ENCODE measurements around the gene SRPRA.

The SRPRA gene

DNA sequence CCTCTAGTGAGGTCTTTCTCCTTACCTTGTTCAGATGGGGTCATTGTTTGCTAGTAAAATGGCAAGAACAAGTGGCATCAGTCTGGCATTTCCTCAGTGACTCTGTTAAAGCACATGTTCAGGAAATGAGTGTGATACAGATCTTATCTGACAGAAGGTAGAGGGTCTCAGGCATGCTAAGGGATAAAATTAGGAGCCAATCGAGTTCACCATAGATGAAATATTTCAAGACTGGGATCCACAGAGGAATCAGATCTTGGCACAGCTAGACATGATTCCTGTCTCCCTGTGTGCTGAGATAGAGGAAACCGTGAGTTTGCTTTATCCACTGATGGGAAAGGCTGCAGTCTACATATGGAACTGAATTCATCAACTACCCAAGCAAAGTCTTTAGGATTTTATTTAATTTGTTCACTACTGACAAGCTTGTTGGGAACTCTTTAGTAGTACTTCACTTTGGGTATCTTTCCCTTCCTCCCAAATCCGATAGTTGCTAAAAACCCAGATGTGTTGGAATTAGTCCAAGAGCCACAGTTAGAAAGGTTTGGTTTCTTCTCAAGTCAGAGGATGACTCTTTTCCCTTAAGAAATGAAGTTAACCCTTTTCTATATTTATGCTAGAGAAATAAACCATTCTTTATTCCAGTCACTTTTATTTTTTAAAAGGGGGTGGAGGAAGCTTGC lies 38.7 kb downstream of the SRPRA start:
- no peak for DNase-seq (ENCODE audit: low read depth in 2 of 2)

DNA sequence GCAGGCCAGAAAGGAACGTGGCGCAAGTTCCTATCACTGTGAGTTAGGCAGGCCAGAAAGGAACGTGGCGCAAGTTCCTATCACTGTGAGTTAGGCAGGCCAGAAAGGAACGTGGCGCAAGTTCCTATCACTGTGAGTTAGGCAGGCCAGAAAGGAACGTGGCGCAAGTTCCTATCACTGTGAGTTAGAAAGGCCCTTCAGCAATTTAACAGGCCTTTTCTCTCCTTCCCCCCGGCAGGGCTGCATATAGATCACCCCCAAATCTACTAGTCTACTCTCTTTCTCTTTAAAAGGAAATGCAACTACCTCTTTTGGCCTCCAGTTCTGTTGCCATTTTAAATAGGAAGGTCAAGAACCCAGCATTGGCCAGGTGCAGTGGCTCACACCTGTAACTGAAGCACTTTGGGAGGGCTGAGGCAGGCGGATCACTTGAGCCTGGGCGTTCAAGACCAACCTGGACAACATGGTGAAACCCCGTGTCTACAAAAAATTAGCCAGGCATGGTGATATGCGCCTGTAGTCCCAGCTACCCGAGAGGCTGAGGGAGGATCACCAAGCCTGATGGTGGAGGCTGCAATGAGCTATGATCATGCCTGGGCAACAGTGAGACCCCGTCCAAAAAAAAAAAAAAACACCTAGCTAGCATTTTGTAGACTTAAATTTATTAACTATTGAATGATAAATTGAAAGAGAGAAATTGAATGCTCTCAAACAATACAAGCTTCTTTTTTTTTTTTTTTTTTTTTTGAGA lies 42.2 kb downstream of the SRPRA start:
- DNase-seq (ENCODE audit: low read depth in 2 of 2): no peak

DNA sequence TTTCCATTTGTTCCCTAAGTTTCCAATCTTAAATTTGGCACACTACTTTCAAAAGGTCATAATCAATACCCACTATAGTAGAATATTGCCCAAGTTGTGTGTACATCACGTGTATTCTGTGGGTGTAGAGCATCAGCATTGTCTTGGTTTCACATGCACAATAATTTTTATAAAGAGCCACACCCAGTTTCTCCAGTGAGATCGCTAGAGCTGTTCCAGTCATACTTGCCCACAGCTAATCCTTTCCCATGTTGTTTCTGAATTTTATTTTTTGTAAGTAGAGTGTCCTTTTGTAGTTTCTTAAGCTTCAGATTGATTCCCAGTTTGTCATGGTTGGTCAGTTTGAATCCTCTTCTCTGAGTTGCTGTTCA lies 43.4 kb downstream of the SRPRA start:
- no peak for DNase-seq (ENCODE audit: low read depth in 2 of 2)

DNA sequence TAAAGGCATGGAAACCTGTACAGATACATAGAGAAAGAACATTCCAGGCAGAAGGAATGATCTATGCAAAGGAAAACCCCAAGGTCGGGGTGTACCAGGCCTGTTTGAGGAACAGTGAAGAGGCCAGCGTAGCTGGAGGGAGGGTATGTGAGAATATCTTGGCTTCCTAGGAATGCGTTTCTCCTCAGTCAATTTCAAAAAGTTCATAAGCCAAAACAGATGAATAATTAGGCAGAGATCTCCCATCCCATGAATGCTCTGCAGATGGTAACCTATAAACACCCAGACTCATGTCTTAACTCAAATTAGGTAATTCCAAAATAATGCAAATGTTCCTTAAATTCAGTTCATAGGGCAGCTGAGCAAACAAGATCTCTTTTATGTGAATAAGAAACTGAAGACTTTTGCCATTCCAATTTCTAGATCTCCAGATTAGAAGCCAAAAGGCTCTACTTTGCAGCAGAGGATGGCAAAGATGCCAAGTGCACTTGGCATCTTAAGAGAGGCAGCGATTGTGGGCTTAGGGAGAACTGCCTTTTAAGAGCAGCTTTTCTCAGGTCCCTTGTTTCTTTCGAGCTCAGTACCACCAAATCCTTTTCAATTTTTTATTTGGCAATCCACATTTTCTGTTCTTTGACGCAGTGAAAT lies 43.9 kb downstream of the SRPRA start:
- no peak for DNase-seq (ENCODE audit: low read depth in 2 of 2)

DNA sequence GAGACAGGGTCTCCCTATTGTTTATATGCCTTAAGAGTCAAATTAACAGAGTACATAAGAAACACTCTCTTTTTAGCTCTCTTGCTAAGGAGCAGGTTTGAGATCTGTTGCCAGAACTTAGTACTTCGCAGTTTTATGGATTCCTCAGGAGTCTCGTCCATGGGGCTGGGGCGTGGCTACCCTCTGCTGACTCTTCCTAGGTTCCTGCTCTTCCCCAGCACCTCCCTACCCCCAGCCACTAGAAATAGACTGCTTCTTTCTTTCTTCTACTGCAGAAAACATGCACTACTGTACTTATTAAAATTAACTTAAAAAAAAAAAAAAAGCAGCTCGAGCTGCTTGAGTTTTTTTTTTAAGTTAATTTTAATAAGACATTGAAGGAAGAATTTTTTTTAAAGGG lies 49.1 kb downstream of the SRPRA start:
- no peak for DNase-seq (ENCODE audit: low read depth in 2 of 2)

DNA sequence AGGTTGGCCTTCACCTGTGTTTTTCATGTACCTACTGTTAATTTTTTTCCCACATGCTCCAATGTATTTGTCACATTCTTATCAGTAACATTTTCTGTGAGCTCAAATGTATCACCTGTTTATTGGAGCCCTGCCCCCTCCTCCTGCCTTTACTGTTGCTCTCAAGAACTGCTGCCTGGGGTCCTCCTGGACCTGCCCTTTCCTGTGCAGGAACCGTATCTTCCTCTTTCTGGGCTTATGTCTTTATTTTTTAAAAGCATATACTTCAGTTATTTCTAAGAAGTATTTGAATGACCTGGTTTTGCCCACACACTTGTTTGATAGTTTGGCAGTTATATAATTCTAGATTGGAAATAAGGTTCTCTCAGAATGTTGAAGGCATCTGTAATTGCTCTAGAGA lies 51.2 kb downstream of the SRPRA start:
- no peak for DNase-seq (ENCODE audit: low read depth in 2 of 2)

DNA sequence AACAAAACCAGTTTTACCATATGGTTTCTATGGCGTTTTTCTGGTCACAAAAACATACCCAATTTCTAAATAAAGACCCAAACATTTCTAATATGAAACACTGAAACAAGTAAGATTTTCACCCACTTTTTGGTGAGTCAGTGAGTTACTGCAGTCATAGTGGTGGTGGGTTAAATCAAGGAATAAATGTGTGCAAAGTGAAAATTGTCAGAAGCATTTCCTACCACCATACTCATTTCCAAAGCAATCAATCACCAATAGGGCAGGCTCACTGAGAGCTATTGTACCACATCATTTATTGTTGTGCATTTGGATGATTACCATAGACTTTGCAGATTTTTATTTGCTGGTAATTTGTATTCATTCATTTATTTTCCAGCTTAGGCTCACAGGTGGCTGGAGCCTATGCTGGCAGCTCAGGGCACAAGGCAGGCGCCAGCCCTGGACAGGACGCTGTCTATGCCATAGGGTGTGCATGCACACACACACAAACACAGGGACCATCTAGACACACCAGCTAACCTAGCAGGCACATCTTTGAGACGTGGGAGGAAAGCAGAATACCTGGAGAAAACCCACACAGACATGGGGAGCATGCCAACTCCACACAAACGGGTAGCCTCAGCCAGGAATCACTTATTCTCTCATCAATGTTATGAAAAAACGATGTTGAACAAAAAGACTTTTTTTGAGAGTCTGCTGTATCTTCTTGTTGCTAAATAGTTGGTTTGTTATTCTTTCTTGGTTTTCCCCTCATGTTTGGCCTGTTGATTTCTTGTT lies 52.0 kb downstream of the SRPRA start:
- no peak for DNase-seq (ENCODE audit: low read depth in 2 of 2)

DNA sequence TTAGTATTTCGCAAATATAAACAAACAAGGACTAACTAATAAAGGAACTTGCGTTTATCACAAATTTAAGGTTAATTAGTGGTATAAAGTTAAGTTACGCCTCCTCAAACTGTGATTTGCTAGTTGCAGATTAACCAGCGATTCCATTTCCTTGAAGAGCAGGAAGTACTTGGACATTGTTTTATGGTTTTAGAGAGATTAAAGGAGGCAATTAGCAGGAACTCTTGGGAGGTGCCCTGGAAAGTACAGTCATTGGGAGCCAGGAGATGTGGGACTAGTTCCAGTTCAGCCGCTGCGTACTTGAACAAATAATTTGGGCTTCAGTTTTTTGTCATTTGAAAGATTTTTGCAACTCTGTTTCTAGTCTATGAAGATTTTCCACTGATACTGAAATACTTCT lies 53.9 kb downstream of the SRPRA start:
- no peak for DNase-seq (ENCODE audit: low read depth in 2 of 2)

DNA sequence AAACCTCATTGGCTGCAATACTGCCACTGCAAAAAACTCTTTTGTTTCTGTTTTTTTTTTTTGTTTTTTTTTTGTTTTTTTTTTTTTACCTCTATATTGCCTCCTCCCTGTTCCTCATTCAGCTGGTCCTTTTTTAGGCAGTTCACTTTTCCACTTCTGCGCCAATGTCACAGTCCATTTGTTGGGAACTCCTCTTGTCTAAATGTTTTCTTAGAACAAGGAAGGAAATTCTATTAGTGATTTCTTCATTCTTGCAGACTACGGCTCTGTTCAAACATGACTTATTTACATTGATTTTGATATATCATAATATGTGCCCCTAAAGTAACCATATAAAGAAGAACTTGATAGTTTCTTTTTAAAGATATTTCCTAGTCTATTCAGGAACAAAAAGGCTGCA lies 54.3 kb downstream of the SRPRA start:
- no peak for DNase-seq (ENCODE audit: low read depth in 2 of 2)
